ENCODE results near the gene DGKD.

The DGKD gene

GRCh38 chr2:233338046-233338445 is 16.2 kb upstream of the DGKD start:
- ATAC-seq = peak; percentile 73
- no peak for TF ChIP-seq CSDC2 (CRISPR knock-in tag; IDR thresholded peaks at IDR 0.05)
- TF ChIP-seq OSR1 (CRISPR knock-in tag; IDR thresholded peaks at IDR 0.05) = no peak
- TF ChIP-seq PATZ1 (CRISPR knock-in tag; IDR thresholded peaks at IDR 0.05; ENCODE audit: borderline replicate concordance) = no peak
- TF ChIP-seq SNAI2 (CRISPR knock-in tag; IDR thresholded peaks at IDR 0.05) = no peak
- TF ChIP-seq TSHZ2 (CRISPR knock-in tag; IDR thresholded peaks at IDR 0.05) = no peak
- no peak for TF ChIP-seq TCF4 (CRISPR knock-in tag; IDR thresholded peaks at IDR 0.05; ENCODE audit: borderline replicate concordance)

- TF ChIP-seq CSRNP3 (CRISPR knock-in tag; IDR thresholded peaks at IDR 0.05) = no peak
- no peak for ATAC-seq
Observed at GRCh38 chr2:233338812-233339368, 15.4 kb upstream of the DGKD start.

- no peak for ATAC-seq
- TF ChIP-seq RARB (CRISPR knock-in tag; IDR thresholded peaks at IDR 0.05) = no peak
- TF ChIP-seq POU6F1 (CRISPR knock-in tag; IDR thresholded peaks at IDR 0.05; ENCODE audit: borderline replicate concordance, low read depth) = no peak
- TF ChIP-seq ZC3H10 (CRISPR knock-in tag; IDR thresholded peaks at IDR 0.05) = no peak
- no peak for TF ChIP-seq PATZ1 (CRISPR knock-in tag; IDR thresholded peaks at IDR 0.05; ENCODE audit: borderline replicate concordance)
- TF ChIP-seq TOX (CRISPR knock-in tag; IDR thresholded peaks at IDR 0.05; ENCODE audit: borderline replicate concordance) = no peak
- TF ChIP-seq ZNF565 (CRISPR knock-in tag; conservative IDR thresholded peaks at IDR 0.05; ENCODE audit: low read depth) = no peak
- no peak for TF ChIP-seq OSR1 (CRISPR knock-in tag; IDR thresholded peaks at IDR 0.05)
- no peak for TF ChIP-seq ISL1 (CRISPR knock-in tag; IDR thresholded peaks at IDR 0.05)
- no peak for TF ChIP-seq ZFP3 (CRISPR knock-in tag; IDR thresholded peaks at IDR 0.05)
- no peak for TF ChIP-seq ARNTL (CRISPR knock-in tag; IDR thresholded peaks at IDR 0.05; ENCODE audit: borderline replicate concordance, low read depth)
- no peak for TF ChIP-seq ESRRG (CRISPR knock-in tag; IDR thresholded peaks at IDR 0.05)
- no peak for TF ChIP-seq CSDC2 (CRISPR knock-in tag; IDR thresholded peaks at IDR 0.05)
- TF ChIP-seq ZNF70 (CRISPR knock-in tag; IDR thresholded peaks at IDR 0.05) = no peak
- TF ChIP-seq ZNF8 (CRISPR knock-in tag; IDR thresholded peaks at IDR 0.05) = no peak
- TF ChIP-seq CSRNP3 (CRISPR knock-in tag; IDR thresholded peaks at IDR 0.05) = no peak
- TF ChIP-seq GLIS3 (CRISPR knock-in tag; IDR thresholded peaks at IDR 0.05) = no peak
- TF ChIP-seq TCF4 (CRISPR knock-in tag; IDR thresholded peaks at IDR 0.05; ENCODE audit: borderline replicate concordance) = no peak
- no peak for TF ChIP-seq PPARA (CRISPR knock-in tag; IDR thresholded peaks at IDR 0.05; ENCODE audit: borderline replicate concordance)
- no peak for TF ChIP-seq ZFP30 (CRISPR knock-in tag; IDR thresholded peaks at IDR 0.05)
- no peak for TF ChIP-seq SNAI2 (CRISPR knock-in tag; IDR thresholded peaks at IDR 0.05)
Observed at GRCh38 chr2:233339427-233339826, 14.9 kb upstream of the DGKD start.

Measured in SK-N-SH treated with all-trans-retinoic acid at 6 μM for 48 hours (cell line).